Measurements from ENCODE around the gene C3orf70.

Gene C3orf70

DNA sequence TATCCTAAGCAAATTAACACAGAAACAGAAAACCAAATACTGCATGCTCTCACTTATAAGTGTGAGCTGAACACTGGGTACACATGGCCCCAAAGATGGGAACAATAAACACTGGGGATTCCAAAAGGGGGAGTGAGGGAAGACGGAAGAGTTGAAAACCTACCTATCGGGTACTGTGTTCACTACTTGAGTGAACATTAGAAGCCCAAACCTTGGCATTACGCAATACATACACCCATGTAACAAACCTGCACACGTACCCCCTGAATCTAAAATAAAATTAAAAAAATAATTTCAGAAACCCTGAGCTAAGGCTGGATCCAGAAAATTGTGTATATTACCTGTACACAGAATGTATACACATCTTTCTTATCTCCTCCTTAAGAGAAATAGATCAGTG, 42.8 kb upstream of the C3orf70 start:
- no peak overlapping the region for H3K4me3 ChIP-seq (replicated peaks; ENCODE audit: low read depth, low read length)
- TF ChIP-seq CTCF (IDR thresholded peaks at IDR 0.05; ENCODE audit: insufficient read depth, low read length, poor library complexity, severe bottlenecking): no peak
- DNase-seq (ENCODE audit: extremely low read depth, insufficient read length): no peak

GRCh38 chr3:185188816-185189215, 36.0 kb upstream of the C3orf70 start:
- no peaks in the 10 kb centered on the region for H3K27me3 ChIP-seq (replicated peaks; ENCODE audit: control insufficient read depth, insufficient read depth, low read length)
- H3K36me3 ChIP-seq (ENCODE audit: control insufficient read depth, insufficient read depth, low read length): no peaks in the 10 kb centered on the region
- no peak for DNase-seq (ENCODE audit: extremely low read depth, insufficient read length)
- TF ChIP-seq CTCF (IDR thresholded peaks at IDR 0.05; ENCODE audit: insufficient read depth, low read length, poor library complexity, severe bottlenecking): no peak
- H3K4me3 ChIP-seq (replicated peaks; ENCODE audit: low read depth, low read length): no peak overlapping the region

More for the DNA sequence above, 42.8 kb upstream of the C3orf70 start:
- H3K36me3 ChIP-seq (ENCODE audit: control insufficient read depth, insufficient read depth, low read length): no peaks in the 10 kb centered on the region
- no peaks in the 10 kb centered on the region for H3K27me3 ChIP-seq (replicated peaks; ENCODE audit: control insufficient read depth, insufficient read depth, low read length)

- Histone ChIP-seq H3K4me3 (replicated peaks; ENCODE audit: low read depth, low read length) (no peak overlapping the region), H3K36me3 (ENCODE audit: control insufficient read depth, insufficient read depth, low read length) (no peaks in the 10 kb centered on the region), H3K27me3 (replicated peaks; ENCODE audit: control insufficient read depth, insufficient read depth, low read length) (no peaks in the 10 kb centered on the region)
- DNase-seq (ENCODE audit: extremely low read depth, insufficient read length): no peak
- no peak for TF ChIP-seq CTCF (IDR thresholded peaks at IDR 0.05; ENCODE audit: insufficient read depth, low read length, poor library complexity, severe bottlenecking)
Observed at GRCh38 chr3:185187391-185187790, 34.5 kb upstream of the C3orf70 start.

GRCh38 chr3:185176750-185177359, 24.0 kb upstream of the C3orf70 start:
- H3K36me3 ChIP-seq (ENCODE audit: control insufficient read depth, insufficient read depth, low read length): no peaks in the 10 kb centered on the region
- no peak for DNase-seq (ENCODE audit: extremely low read depth, insufficient read length)
- H3K27me3 ChIP-seq (replicated peaks; ENCODE audit: control insufficient read depth, insufficient read depth, low read length): no peaks in the 10 kb centered on the region
- H3K4me3 ChIP-seq (replicated peaks; ENCODE audit: low read depth, low read length): no peak overlapping the region
- peak; percentile 62 for TF ChIP-seq CTCF (IDR thresholded peaks at IDR 0.05; ENCODE audit: insufficient read depth, low read length, poor library complexity, severe bottlenecking)

GRCh38 chr3:185175370-185175987, 22.6 kb upstream of the C3orf70 start:
- peak; percentile 73 for DNase-seq (ENCODE audit: extremely low read depth, insufficient read length)
- peak overlapping the region; percentile 25 for H3K4me3 ChIP-seq (replicated peaks; ENCODE audit: low read depth, low read length)
- H3K36me3 ChIP-seq (ENCODE audit: control insufficient read depth, insufficient read depth, low read length): no peaks in the 10 kb centered on the region
- H3K27me3 ChIP-seq (replicated peaks; ENCODE audit: control insufficient read depth, insufficient read depth, low read length): no peaks in the 10 kb centered on the region
- TF ChIP-seq CTCF (IDR thresholded peaks at IDR 0.05; ENCODE audit: insufficient read depth, low read length, poor library complexity, severe bottlenecking): no peak
